Measurements from ENCODE around the gene TOMM20.
A peak's percentile ranks its signal among the peaks of the same experiment; 100 is the strongest.

Gene TOMM20

GRCh38 chr1:235070819-235071218 is 57.8 kb downstream of the TOMM20 start:
- H3K9me3 ChIP-seq (ENCODE audit: control insufficient read depth, insufficient read depth, low read length), result no peaks in the 10 kb centered on the region
- H3K36me3 ChIP-seq (ENCODE audit: control insufficient read depth, insufficient read depth, low read length), result no peaks in the 10 kb centered on the region
- H3K4me1 ChIP-seq (ENCODE audit: control insufficient read depth, insufficient read depth, low read length), result peaks cover 9% of the 10 kb centered on the region
- no peak overlapping the region for H3K27ac ChIP-seq (ENCODE audit: low read depth, low read length)
- H3K9ac ChIP-seq (ENCODE audit: low read depth, low read length), result no peak overlapping the region
- no peak overlapping the region for H3K4me3 ChIP-seq (ENCODE audit: low read depth, low read length)
- H3K27me3 ChIP-seq (ENCODE audit: control insufficient read depth, insufficient read depth, low read length), result no peaks in the 10 kb centered on the region

- Histone ChIP-seq H3K9me3 (ENCODE audit: control insufficient read depth, insufficient read depth, low read length) (no peaks in the 10 kb centered on the region), H3K9ac (ENCODE audit: low read depth, low read length) (no peak overlapping the region), H3K27me3 (ENCODE audit: control insufficient read depth, insufficient read depth, low read length) (no peaks in the 10 kb centered on the region), H3K36me3 (ENCODE audit: control insufficient read depth, insufficient read depth, low read length) (no peaks in the 10 kb centered on the region), H3K4me3 (ENCODE audit: low read depth, low read length) (no peak overlapping the region), H3K4me1 (ENCODE audit: control insufficient read depth, insufficient read depth, low read length) (peaks cover 8% of the 10 kb centered on the region), H3K27ac (ENCODE audit: low read depth, low read length) (no peak overlapping the region)
Observed at GRCh38 chr1:235069577-235070563, 58.8 kb downstream of the TOMM20 start.

- no peak overlapping the region for H3K27ac ChIP-seq (ENCODE audit: low read depth, low read length)
- H3K9ac ChIP-seq (ENCODE audit: low read depth, low read length), result no peak overlapping the region
- H3K9me3 ChIP-seq (ENCODE audit: control insufficient read depth, insufficient read depth, low read length), result no peaks in the 10 kb centered on the region
- peaks cover 2% of the 10 kb centered on the region; the same call in 1 of the 2 replicates for H3K4me1 ChIP-seq (ENCODE audit: control insufficient read depth, insufficient read depth, low read length)
- no peak overlapping the region for H3K4me3 ChIP-seq (ENCODE audit: low read depth, low read length)
- no peaks in the 10 kb centered on the region for H3K27me3 ChIP-seq (ENCODE audit: control insufficient read depth, insufficient read depth, low read length)
- no peaks in the 10 kb centered on the region for H3K36me3 ChIP-seq (ENCODE audit: control insufficient read depth, insufficient read depth, low read length)
Observed at GRCh38 chr1:235069176-235069575, 59.5 kb downstream of the TOMM20 start.

GRCh38 chr1:235068158-235069121 is 60.2 kb downstream of the TOMM20 start:
- Histone ChIP-seq H3K4me3 (ENCODE audit: low read depth, low read length) (no peak overlapping the region), H3K4me1 (ENCODE audit: control insufficient read depth, insufficient read depth, low read length) (no peaks in the 10 kb centered on the region), H3K9ac (ENCODE audit: low read depth, low read length) (no peak overlapping the region), H3K36me3 (ENCODE audit: control insufficient read depth, insufficient read depth, low read length) (no peaks in the 10 kb centered on the region), H3K27me3 (ENCODE audit: control insufficient read depth, insufficient read depth, low read length) (no peaks in the 10 kb centered on the region), H3K9me3 (ENCODE audit: control insufficient read depth, insufficient read depth, low read length) (no peaks in the 10 kb centered on the region), H3K27ac (ENCODE audit: low read depth, low read length) (no peak overlapping the region)

GRCh38 chr1:235067396-235068157 is 61.1 kb downstream of the TOMM20 start:
- Histone ChIP-seq H3K9ac (ENCODE audit: low read depth, low read length) (no peak overlapping the region), H3K27ac (ENCODE audit: low read depth, low read length) (no peak overlapping the region), H3K36me3 (ENCODE audit: control insufficient read depth, insufficient read depth, low read length) (no peaks in the 10 kb centered on the region), H3K27me3 (ENCODE audit: control insufficient read depth, insufficient read depth, low read length) (no peaks in the 10 kb centered on the region), H3K9me3 (ENCODE audit: control insufficient read depth, insufficient read depth, low read length) (no peaks in the 10 kb centered on the region), H3K4me1 (ENCODE audit: control insufficient read depth, insufficient read depth, low read length) (no peaks in the 10 kb centered on the region), H3K4me3 (ENCODE audit: low read depth, low read length) (no peak overlapping the region)

- no peaks in the 10 kb centered on the region for H3K27me3 ChIP-seq (ENCODE audit: control insufficient read depth, insufficient read depth, low read length)
- no peaks in the 10 kb centered on the region for H3K9me3 ChIP-seq (ENCODE audit: control insufficient read depth, insufficient read depth, low read length)
- H3K4me1 ChIP-seq (ENCODE audit: control insufficient read depth, insufficient read depth, low read length), result peaks cover 30% of the 10 kb centered on the region
- H3K9ac ChIP-seq (ENCODE audit: low read depth, low read length), result no peak overlapping the region
- H3K36me3 ChIP-seq (ENCODE audit: control insufficient read depth, insufficient read depth, low read length), result no peaks in the 10 kb centered on the region
- H3K4me3 ChIP-seq (ENCODE audit: low read depth, low read length), result no peak overlapping the region
- H3K27ac ChIP-seq (ENCODE audit: low read depth, low read length), result no peak overlapping the region
Observed at GRCh38 chr1:235063068-235063765, 65.4 kb downstream of the TOMM20 start.

- H3K9ac ChIP-seq (ENCODE audit: low read depth, low read length), result peak overlapping the region; percentile 39; the same call in 1 of the 2 replicates
- no peak overlapping the region for H3K4me3 ChIP-seq (ENCODE audit: low read depth, low read length)
Observed at GRCh38 chr1:235060607-235061470, 67.8 kb downstream of the TOMM20 start.

More at GRCh38 chr1:235060607-235061470, 67.8 kb downstream of the TOMM20 start:
- peaks cover 30% of the 10 kb centered on the region for H3K4me1 ChIP-seq (ENCODE audit: control insufficient read depth, insufficient read depth, low read length)
- no peaks in the 10 kb centered on the region for H3K27me3 ChIP-seq (ENCODE audit: control insufficient read depth, insufficient read depth, low read length)
- H3K36me3 ChIP-seq (ENCODE audit: control insufficient read depth, insufficient read depth, low read length), result no peaks in the 10 kb centered on the region
- H3K27ac ChIP-seq (ENCODE audit: low read depth, low read length), result peak overlapping the region; percentile 95
- no peaks in the 10 kb centered on the region for H3K9me3 ChIP-seq (ENCODE audit: control insufficient read depth, insufficient read depth, low read length)
